BJ (cell line): ENCODE results near the gene PTGR3. TPM values are rescaled to one million over a fixed set of nuclear protein-coding genes. Genes with fewer than 3 reads are reported as not detected.

ENCODE experiments used
- CTCF ChIA-PET: fragments of 350-600 bp; formaldehyde crosslinking; extraction: SDS; loops from one replicate; lab custom pipeline; 2021; ENCODE audit warnings: antibody characterized with exemption, inconsistent platforms; lab: Yijun Ruan, JAX
- POLR2A ChIA-PET: fragments of 300-600 bp; sonication (Branson Sonifier 250); formaldehyde crosslinking; extraction: SDS; loops from one replicate; lab custom pipeline; 2021; ENCODE audit warnings: antibody characterized with exemption; lab: Charles Lee
- DNase-seq: peaks from one replicate; pipeline ENCODE4 v3.0.0-alpha.2; 2011; ENCODE audit warnings: low read depth
- H3K27me3 ChIP-seq: 2 replicates; pipeline ENCODE4 v1.6.0; 2011; ENCODE audit warnings: low read length; ENCODE audit not compliant: control insufficient read depth, insufficient read depth
- H3K36me3 ChIP-seq: 2 replicates; pipeline ENCODE4 v1.5.1; 2011; ENCODE audit warnings: low read length; ENCODE audit not compliant: control insufficient read depth, insufficient read depth
- H3K4me3 ChIP-seq: 2 replicates; pipeline ENCODE4 v1.5.1; 2011; ENCODE audit warnings: low read depth, mild to moderate bottlenecking, control low read depth, low read length
- CTCF ChIP-seq: IDR thresholded peaks from 2 replicates; pipeline ENCODE4 v1.5.1; 2011; ENCODE audit warnings: low read depth, mild to moderate bottlenecking, control low read depth, inconsistent platforms, low read length, moderate library complexity; ENCODE audit not compliant: insufficient read depth
- polyA plus RNA-seq: library from polyadenylated mRNA; depleted of rRNA; stranded (reverse); fragments of >200 nt; gene quantifications from 2 replicates; pipeline ENCODE4 v1.2.3, GENCODE V29; 2011

PTGR3 gene
- polyA plus RNA-seq, 1 experiment: 70.3 TPM

GRCh38 chr18:75203416-75204268 lies 5.3 kb downstream of the PTGR3 start:
- DNase-seq: no peak
- ChIA-PET POLR2A (no interaction called here), CTCF (interaction anchor here (0.7 to 1.3 kb wide), 4 partner anchors 12 to 547 kb away, joined by 3 to 5 read pairs (median 3); no protein-coding TSS in a partner anchor)
- H3K36me3 ChIP-seq: peaks cover 6% of the 10 kb centered on the region
- H3K27me3 ChIP-seq: no peaks in the 10 kb centered on the region
- peak overlapping the region; percentile 68 for H3K4me3 ChIP-seq
- TF ChIP-seq CTCF: no peak

GRCh38 chr18:75202696-75203365 lies 6.1 kb downstream of the PTGR3 start:
- ChIA-PET POLR2A (no interaction called here), CTCF (interaction anchor here (0.6 to 1.3 kb wide), 4 partner anchors 13 to 1248 kb away, joined by 3 to 5 read pairs (median 3); no protein-coding TSS in a partner anchor)
- peak overlapping the region; percentile 68 for H3K4me3 ChIP-seq
- peaks cover 6% of the 10 kb centered on the region for H3K36me3 ChIP-seq
- no peak for TF ChIP-seq CTCF
- no peaks in the 10 kb centered on the region for H3K27me3 ChIP-seq
- DNase-seq: no peak

- H3K27me3 ChIP-seq: no peaks in the 10 kb centered on the region
- ChIA-PET POLR2A (interaction anchor here (0.6 kb wide), 1 partner anchor 12 kb away, joined by 3 read pairs; no protein-coding TSS in a partner anchor), CTCF (interaction anchor here (0.6 to 1.4 kb wide), 3 partner anchors 9 to 1249 kb away, joined by 3 to 5 read pairs (median 3); partner anchors contain the start of gene TSHZ1)
- DNase-seq: no peak
- H3K36me3 ChIP-seq: peaks cover 6% of the 10 kb centered on the region
- H3K4me3 ChIP-seq: no peak overlapping the region
- no peak for TF ChIP-seq CTCF
Measured at GRCh38 chr18:75201282-75202270, 7.4 kb downstream of the PTGR3 start.

- CTCF ChIA-PET: interaction anchor here (1.4 kb wide), 1 partner anchor 10 kb away, joined by 5 read pairs; the partner anchor contains the start of gene TSHZ1
- H3K36me3 ChIP-seq: peaks cover 6% of the 10 kb centered on the region
- H3K27me3 ChIP-seq: no peaks in the 10 kb centered on the region
- H3K4me3 ChIP-seq: no peak overlapping the region
- no peak for TF ChIP-seq CTCF
- no peak for DNase-seq
- POLR2A ChIA-PET: interaction anchor here (0.6 kb wide), 1 partner anchor 11 kb away, joined by 3 read pairs; no protein-coding TSS in a partner anchor
Measured at GRCh38 chr18:75200605-75201280, 8.2 kb downstream of the PTGR3 start.
